SK-N-MC (cell line): Measurements from ENCODE around the gene SERPINI1.

Experiments used
- EZH2 ChIP-seq: fragments of 200-600 bp; sonication (generic); IDR thresholded peaks from one replicate; pipeline ENCODE4 v1.6.1; 2017; ENCODE audit warnings: antibody characterized with exemption
- FOXP2 ChIP-seq: optimal IDR thresholded peaks from 2 replicates; pipeline ENCODE3; 2011; ENCODE audit warnings: mild to moderate bottlenecking, moderate library complexity; ENCODE audit not compliant: insufficient read depth; ENCODE audit errors: extremely low read length, control extremely low read depth
- POLR2AphosphoS5 ChIP-seq: IDR thresholded peaks from 2 replicates; pipeline ENCODE4 v1.6.1; 2012; ENCODE audit warnings: mild to moderate bottlenecking, low read depth, low read length, borderline replicate concordance

DNA sequence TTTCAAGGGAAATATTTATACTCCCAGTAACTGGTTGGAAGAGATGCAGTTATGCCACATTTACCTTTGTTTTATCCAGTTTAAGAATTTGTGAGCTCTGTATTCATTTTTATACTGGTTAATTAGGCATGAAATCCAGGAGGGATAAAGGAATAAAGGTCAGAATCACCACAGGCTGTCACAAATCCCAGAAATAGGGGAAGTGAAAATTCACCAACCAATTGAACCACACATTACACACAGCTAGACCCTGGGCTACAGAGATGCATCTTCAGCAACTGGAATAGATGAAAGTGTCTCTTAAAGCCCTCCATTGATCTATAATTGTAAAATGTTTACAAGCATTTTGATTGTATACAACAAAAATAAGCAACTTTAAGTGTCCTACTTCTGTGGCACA is 18.5 kb downstream of the SERPINI1 start:
- TF ChIP-seq EZH2 (no peak), POLR2AphosphoS5 (no peak), FOXP2 (no peak)
